Limb (tissue), 2 donors: ENCODE measurements around the gene ADARB2.
"Not testable (repeated sequence)": the region's sequence is repeated elsewhere in the genome, so short reads cannot be mapped to it uniquely, and the experiment has no call there.

Source experiments
- DNase-seq, 2 donors: peaks; one replicate each; pipeline ENCODE4 v3.0.0-alpha.2; 2016; ENCODE audit errors: extremely low spot score in 2 of 2

Gene ADARB2

GRCh38 chr10:1616701-1617100 is 120.6 kb downstream of the ADARB2 start:
- DNase-seq = not testable (repeated sequence)

GRCh38 chr10:1615186-1615954 is 122.0 kb downstream of the ADARB2 start:
- no peak for DNase-seq

GRCh38 chr10:1613511-1613910 is 123.8 kb downstream of the ADARB2 start:
- no peak for DNase-seq

- DNase-seq = no peak
Measured at GRCh38 chr10:1612908-1613307, 124.4 kb downstream of the ADARB2 start.

DNA sequence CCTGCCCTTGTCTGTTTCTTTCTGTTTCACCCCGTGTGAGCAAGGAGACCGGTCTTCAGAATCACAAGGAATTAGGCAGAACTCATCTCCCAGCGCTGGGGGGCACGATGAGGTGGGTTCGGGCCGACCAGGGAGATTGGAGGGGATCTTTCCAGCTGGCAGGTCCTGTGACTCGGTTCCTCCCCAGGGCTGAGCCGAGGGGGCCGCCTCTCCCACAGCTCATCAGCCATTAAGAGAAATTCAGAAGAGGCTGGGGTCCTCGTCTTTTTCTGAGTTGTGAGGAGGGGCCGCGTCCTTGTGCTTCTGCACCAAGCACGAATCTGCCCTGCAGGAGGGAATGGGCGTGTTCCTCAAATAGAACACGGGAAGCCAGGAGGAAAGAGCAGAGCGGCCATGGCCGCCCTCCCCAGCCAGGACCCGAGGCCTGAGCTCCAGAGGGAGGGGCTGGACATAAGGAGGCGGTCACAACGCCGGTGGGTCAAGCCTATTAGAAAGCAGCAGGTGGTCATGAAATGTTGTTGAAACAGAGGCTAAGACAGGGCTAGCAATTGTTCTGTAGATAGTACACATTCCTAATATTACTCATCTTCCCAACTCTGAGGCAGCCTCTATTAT is 125.3 kb downstream of the ADARB2 start:
- no peak for DNase-seq

DNA sequence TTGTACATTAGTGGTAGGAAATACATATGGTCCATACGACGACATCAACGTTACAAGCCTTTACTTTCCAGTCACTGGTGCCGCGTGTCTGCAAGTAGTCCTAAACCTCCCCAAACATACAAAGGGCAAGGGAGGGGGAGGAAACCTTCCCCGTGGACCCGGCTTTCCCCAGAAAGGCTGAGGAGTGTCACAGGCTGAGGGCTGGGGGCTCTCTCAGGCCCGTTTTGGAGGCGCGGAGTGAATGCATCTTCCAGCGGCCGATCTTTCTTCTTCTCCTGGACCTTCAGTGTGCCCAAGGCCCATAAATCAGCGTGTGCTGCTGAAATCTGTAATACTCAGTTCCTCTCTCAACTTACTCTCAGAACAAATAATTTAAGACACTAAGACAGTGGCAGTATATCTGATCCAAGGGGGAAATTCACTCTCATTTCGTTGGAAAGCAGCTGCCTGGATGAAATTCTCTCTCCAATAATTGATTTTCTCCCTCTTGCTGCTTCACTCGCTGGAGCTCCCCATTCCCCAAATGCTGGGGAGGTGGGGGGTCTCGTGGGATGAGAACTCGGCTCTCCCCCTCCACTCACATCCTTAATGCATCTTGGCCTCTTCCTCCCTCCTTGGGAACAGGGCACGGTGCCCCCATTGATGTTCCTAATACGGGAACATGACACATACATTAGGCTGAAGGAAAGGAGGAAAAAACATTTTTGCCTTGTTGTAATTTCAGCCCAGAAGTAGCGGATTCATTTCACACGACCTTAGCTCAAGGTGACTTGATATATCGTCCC is 126.1 kb downstream of the ADARB2 start:
- no peak for DNase-seq

- DNase-seq = no peak
Measured at GRCh38 chr10:1609648-1609970, 127.7 kb downstream of the ADARB2 start.

DNA sequence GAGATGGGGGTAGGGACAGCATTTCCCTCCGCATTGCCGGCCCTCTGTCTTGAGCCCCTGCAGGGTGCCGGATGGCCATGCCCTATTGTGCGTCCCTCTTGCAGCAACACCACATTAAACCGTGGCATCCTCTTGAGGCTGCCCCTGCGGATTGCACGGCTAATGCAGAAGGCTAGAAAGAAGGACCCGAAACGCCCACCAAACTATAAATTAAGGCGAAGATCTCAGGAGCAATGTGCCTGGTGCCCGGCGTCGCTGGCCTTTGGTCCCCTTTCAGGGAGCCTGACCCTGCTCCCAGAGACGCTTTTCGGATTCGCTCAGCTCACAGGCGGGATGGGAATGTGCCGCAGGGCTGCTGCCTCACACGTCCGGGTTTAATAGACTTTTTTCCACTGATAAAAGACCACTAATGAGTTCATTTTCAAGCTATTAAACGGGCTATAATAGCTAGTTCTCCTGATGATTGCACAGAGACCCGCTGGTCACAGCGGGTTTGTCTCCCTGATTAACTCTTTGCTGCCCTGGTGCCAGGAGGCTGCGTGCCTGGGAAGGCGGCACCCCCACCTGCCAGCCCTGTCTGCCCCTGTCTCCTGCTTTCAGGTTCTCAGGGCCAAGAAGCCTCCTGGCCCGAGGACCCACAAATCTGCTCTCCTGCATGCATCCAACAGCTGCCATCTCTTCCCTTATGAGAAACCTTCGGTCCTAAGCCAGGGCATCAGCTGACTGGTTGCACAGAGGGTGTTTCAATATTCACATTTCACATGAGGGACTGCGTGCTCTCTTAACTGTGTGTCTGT is 128.3 kb downstream of the ADARB2 start:
- no peak for DNase-seq

DNA sequence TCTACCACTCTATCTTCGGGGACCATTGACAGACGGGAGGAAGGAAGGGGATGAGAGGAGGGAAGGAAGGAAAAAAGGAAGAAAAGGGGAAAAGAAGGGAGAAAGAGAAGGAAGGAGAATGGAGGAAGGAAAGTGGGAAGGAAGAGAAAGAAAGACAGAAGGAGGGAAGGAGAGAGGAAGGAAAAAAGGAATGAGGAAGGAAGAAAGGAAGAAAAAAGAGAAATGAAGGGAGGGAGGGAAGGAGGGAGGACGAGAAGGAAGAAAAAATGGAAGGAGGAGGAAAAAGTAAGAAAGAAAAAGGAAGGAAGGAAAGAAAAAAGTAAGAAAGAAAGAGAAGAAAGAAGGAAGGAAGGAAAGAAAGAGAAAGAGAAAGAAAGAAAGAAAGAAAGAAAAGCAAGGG is 128.9 kb downstream of the ADARB2 start:
- no peak for DNase-seq

DNA sequence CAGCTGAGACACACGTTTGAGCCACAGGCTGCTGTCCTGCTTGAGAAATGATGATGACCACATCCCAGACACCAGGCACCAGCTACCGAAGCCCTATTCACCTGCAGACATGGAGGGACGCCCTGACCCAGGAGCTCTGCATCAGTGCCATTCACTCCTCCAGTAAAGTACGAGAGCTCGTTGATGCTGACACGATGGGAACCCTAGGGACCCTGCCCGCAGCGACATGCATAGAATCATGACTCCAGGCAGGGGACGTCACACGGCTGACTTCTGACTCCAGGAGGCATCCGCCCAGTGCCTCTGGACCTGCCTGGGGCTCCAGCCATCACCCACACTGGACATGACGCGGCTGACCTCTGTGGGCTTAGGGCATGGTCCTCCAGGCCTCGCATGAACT is 129.9 kb downstream of the ADARB2 start:
- no peak for DNase-seq

- DNase-seq = no peak
Measured at GRCh38 chr10:1605999-1606940, 131.1 kb downstream of the ADARB2 start.

DNA sequence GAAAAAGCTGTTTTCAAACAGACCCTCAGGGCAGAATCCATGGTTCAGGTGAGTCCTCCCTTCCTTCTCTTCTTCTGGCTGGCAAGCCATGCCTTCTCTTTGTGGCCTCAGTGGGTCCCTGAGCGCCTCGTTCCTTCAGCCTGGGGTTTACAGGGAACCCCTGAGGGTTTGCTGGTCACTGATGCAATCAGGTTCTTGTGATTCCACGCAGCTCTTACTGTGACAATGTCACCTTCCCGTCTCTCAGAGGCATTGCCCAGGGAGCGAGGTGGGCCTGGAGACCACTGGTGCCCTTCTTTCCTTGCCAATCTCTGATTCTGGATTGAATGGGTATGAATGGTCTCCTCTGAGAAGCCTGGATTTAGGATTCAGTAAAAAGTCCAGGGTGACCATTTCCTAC is 132.2 kb downstream of the ADARB2 start:
- DNase-seq = no peak

GRCh38 chr10:1604246-1604645 is 133.1 kb downstream of the ADARB2 start:
- no peak for DNase-seq

GRCh38 chr10:1603181-1603580 is 134.1 kb downstream of the ADARB2 start:
- no peak for DNase-seq

DNA sequence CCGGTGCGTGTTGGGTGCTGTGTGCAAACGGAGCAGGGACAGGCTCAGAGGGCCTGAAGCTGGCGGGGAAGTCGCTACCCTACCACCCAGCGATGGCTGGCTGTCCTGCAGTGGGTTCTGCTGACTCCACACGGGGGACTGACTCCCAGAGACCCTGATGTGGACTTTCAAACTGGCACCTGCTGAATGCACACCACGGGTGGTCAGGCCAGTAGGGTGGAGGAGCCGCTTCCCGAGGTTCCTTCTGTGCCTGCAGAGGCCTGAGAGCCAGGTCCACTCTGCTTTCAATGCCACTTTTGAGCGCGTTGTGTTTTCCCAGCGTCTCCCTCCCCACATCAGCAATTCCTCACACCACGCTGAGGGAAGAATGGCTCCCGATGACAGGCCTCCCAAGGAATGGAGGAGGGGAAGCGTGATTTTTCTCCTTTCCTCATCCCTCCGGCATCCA is 135.3 kb downstream of the ADARB2 start:
- DNase-seq = no peak

GRCh38 chr10:1601406-1601805 is 135.9 kb downstream of the ADARB2 start:
- no peak for DNase-seq

- DNase-seq = no peak
Measured at GRCh38 chr10:1600861-1601260, 136.5 kb downstream of the ADARB2 start.

- DNase-seq = no peak
Measured at GRCh38 chr10:1598393-1599153, 138.8 kb downstream of the ADARB2 start.

DNA sequence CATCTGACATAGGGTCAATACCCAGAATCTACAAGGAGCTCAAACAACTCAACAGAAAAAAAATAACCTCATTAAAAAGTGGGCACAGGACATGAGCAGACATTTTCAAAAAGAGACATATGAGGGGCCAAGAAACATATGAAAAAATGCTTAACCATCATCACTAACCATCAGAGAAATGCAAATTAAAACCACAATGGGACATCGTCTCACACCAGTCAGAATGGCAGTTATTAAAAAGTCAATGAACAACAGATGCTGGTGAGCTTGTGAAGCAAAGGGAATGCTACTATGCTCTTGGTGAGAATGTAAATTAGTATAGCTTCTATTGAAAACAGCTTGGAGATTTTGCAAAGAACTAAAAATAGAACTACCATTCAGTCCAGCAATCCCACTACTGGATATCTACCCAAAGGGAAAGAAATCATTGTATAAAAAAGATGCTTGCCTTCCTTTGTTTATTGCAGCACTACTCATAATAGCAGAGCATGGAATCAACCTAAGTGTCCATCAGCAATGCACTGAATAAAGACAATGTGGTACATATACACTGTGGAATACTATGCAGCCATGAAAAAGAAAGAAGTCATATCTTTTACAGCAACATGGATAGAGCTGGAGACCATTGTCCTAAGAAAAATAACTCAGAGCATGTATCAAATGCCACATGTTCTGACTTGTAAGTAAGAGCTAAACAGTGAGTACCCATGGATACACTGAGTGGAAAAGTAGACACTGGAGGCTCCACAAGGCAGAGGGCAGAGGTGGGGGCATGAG is 139.8 kb downstream of the ADARB2 start:
- DNase-seq = no peak
